Left hindlimb (tissue), 1 donor: ENCODE data around the gene UBALD2.
"Not testable (repeated sequence)": the region's sequence is repeated elsewhere in the genome, so short reads cannot be mapped to it uniquely, and the experiment has no call there.

ENCODE experiments used
- DNase-seq: peaks from one replicate; pipeline ENCODE4 v3.0.0-alpha.2; 2018

UBALD2 gene

DNA sequence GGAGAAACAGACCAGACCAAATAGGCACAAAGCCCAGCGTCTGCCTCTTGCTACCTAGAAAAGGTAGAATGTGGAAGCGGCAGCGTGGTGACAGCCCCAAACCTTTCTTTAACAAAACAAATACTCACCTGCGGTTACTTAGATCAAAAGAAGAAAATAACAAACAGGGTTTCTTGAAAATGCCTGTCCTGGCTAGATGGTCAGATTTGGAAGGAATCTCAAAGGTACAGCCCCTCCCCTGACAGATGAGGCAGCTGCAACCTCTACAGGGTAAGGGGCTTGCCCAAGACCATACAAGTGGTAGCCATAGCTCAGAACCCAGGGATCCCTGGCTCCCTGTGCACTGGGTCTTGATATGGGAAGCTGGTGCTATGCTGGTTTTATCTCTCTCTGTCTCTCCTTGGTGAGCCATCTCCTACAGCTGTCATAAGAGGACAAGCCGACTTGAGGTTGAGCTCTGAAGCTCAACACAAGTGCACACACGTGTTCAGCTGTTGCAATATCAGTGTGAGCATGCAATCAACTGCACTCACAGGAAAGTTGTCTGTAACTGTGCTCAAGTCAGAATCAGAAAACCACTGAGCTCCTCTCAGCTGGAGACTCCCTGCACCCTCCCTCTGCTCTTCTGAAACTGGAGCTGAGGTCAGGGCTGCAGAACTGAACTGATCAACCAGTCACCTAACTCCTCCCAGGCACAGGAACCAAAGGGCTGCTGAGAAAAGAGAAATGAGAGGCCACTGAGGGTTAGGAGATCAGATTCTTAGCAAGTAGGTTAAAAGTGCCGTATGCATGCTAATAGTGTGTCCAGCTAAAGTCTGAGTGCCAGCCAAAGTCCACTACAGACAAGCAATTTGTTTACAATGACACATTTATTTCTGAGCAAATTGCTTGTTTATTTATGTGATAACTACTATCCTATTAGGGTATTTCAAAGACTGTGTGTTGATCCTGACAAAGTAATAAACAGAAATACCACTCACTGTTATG is 18.8 kb upstream of the UBALD2 start:
- DNase-seq, result no peak

DNA sequence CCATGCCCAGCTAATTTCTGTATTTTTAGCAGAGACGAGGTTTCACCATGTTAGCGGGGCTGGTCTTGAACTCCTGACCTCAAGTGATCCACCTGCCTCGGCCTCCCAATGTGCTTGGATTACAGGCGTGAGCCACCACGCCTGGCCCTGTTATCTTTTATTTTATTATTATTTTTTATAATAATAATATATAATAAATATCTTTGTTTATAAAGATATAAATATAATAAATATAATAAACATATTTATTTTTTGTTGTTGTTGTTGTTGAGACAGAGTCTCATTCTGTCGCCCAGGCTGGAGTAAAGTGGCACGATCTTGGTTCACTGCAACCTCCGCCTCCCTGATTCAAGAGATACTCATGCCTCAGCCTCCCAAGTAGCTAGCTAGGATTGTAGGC is 17.8 kb upstream of the UBALD2 start:
- DNase-seq, result no peak

DNA sequence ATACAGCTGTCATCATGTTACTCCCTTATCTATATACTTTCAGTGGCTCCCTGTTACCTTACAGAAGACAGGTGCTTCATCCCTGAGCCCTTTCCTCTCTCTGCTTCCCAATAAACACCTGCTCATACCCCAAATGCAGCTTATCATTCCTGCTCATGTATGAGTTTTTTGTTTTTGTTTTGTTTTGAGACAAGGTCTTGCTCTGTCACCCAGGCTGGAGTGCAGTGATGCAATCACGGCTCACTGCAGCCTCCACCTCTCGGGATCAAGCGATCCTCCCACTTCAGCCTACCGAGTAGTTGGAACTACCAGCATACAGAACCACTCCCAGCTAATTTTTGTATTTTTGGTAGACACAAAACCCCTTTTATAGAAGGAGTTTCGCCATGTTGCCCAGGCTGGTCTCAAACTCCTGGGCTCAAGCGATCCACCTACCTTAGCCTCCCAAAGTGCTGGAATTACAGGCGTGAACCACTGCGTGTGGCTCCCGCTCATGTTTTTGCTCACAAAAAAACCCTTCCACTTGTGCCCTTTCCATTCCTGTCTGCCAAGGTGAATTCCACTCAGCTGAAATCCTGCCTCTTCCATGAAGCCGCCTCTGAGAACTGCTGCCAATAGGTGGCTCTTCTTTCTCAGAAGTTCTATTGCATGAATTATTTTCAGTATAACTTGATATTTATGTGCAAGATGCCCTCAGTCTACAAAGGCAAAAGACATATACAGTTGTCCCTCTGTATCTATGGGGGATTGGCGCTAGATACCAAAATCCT is 16.9 kb upstream of the UBALD2 start:
- no peak for DNase-seq

DNA sequence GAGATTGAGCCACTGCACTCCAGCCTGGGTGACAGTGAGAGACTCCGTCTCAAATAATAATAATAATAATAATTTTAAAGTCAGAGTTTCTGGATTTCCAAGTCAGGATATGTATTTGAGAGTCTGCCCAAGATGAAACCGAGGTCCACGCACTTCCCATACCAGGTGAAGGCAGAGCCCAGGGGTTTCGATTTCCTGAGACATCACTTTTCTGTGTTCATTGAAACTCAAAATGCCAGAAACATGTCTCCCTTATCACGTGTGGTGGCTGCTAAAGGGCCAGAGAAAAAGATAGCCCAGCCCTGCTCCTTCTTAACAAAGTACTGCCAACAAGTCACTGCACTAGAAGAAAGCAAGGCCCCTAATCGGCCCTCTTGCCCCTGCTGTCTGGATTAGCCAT is 15.0 kb upstream of the UBALD2 start:
- no peak for DNase-seq

DNA sequence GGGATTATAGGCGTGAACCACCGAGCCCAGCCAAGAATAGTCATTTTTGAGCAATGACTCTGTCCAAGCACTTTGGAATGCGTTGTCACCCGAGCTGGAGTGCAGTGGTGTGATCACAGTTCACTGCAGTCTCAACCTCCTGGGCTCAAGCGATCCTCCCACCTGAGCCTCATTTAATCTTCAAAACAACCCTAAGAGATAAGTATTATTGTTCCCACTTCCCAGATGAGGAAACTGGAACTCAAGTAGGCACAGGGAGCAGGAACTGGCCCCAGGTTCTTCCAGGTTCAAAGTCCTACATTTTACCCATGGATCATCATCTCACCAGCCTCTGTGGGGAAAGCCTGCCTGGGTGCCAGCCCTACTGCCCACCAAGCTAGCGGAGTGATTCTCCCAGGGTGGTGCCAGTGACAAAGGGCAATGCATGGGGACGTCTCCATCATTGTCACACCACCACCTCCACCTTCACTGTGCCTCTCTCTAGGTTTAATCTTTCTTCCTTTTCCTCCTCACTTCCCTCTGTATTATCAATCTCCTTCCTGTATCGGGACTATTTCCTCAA is 13.6 kb upstream of the UBALD2 start:
- DNase-seq, result no peak

DNA sequence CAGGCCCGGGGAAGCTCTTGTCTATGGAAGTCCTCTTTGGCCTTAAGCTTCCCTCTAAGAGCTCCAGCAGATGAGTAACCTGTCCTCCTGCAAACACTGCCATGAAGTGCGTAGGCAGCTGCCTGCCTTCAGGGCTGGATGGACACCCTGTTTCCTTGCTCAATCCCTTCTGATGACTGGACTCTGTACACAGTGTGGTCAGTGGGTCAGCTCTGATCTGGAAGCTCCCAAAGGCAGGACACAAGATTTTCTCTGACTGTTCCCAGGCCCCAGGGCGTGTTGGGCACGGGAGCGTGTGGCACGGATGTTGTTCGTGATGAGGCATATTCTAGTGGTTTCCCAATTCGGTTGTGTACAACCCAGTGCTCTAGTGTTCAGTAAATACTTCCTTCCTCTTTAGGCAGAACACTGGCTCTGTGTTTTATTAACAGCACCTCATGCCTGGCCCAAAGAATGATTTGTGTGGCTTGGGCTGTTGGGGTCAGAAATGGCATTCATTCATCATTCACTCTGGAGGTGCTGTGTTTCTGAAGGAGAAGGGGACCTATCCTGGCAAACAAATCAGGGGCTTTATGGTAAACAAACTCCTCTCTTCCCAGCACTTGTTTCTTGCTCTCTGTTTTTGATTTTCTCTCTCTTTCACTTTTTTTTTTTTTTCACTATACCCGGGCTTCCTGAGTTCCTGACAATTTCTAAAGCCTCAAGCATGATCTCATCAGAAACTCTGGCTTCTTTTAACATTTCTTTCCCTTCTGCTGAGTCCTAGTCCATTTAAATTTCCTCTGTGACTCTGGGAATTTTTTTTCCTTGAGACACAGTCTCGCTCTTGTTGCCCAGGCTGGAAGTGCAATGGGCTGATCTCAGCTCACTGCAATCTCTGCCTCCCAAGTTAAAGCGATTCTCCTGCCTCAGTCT is 12.9 kb upstream of the UBALD2 start:
- no peak for DNase-seq

DNA sequence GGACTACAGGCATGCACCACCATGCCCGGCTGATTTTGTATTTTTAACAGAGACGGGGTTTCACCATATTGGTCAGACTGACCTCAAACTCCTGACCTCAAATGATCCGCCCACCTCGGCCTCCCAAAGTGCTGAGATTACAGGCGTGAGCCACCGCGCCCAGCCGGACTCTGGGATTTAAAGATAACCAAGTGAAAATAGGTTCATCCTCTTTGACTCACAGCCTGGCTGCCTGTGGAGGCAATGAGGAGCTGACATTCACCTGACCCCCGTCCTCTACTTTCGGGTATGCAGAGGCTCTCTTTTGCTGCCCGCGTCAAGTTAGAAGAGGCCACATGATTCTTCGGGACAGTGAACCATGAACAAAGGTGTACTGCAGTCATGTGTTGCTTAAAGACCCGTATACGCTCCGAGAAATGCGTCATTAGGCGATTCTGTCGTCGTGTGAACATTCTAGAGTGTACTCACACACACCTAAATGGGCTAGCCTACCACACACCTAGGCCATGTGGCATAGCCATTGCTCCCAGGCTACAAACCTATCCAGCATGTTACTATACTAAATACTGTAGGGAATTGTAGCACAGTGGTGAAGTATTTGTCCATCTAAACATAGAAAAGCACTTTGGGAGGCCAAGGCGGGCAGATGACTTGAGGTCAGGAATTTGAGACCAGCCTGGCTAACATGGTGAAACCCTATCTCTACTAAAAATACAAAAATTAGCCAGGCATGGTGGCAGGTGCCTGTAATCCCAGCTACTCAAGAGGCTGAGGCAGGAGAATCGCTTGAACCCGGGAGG is 12.0 kb upstream of the UBALD2 start:
- DNase-seq, result not testable (repeated sequence)

DNA sequence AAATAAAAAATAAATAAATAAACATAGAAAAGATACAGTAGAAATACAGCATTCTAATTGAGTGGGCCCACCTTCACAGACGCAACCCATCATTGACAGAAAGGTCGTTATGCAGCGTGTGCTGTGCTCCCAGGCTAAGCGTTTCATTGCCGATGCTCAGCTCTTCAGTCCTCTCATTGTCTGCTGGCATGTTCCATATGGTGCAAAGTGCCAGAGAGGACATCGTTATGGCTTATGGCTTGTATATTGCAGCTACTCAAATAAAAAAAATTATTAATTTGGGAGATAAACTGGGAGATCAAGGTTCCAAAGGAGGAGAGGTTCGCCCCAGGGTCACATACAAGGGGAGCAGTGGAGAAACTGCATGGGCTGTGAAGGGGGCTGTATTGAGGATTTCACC is 11.3 kb upstream of the UBALD2 start:
- no peak for DNase-seq

DNA sequence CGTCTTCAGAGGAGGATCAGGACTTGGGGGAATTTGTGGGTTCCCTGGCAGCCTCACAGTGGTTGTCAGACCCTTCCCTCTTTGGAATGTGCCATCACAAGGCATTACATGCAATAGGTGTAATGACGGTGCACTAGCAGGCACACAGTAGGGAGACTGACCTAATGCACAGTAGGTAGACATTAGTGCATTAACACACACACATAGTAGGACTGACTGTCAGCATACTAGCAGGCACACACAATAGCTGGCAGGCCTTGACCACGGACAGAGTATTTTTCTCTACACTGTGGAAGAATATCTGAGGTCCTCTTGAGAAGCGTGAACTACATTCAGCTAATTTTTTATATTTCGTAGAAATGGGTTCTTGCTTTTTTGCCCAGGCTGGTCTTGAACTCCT is 10.9 kb upstream of the UBALD2 start:
- DNase-seq, result no peak

DNA sequence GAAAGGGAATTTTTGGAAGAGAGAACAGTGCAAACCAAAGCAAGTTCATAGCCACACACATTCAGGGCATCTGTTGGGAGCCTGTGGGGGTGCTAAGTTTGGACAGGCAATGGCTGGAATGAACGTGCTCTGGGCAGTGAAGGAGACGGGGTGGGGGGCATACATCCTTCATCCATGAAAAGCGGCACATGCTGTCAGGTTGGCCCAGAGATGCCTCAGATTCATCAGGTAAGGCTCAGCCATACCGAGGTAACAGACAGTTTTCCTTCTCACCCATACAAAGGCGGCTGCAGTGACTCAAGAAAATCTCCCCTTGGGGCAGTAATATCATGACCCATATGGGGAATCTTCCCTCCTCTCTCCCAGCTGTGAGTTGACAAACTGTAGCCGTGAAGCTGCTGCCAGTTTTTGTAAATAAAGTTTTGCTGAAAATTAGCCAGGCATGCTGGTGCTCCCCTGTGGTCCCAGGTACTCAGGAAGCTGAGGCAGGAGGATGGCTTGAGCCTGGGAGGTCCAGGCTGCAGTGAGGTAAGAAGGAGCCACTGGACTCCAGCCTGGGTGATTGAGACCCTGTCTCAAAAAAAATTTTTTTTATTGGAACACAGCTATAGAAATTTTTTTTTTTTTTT is 9.2 kb upstream of the UBALD2 start:
- no peak for DNase-seq

DNA sequence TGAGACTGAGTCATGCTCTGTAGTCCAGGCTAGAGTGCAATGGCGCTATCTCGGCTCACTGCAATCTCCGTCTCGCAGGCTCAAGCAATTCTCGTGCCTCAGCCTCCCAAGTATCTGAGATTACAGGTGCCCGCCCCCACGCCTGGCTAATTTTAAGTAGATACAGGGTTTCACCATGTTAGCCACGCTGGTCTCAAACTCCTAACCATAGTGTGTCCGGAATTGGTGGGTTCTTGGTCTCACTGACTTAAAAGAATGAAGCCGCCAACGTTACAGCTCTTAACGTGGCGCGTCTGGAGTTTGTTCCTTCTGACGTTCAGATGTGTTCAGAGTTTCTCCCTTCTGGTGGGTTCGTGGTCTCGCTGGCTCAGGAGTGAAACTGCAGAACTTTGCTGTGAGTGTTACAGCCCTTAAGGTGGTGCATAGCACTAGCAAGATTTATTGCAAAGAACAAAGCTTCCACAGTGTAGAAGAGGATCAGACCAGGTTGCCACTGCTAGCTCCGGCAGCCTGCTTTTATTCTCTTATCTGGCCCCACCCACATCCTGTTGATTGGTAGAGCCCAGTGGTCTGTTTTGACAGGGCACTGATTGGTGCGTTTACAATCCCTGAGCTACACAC is 8.6 kb upstream of the UBALD2 start:
- DNase-seq, result not testable (repeated sequence)

DNA sequence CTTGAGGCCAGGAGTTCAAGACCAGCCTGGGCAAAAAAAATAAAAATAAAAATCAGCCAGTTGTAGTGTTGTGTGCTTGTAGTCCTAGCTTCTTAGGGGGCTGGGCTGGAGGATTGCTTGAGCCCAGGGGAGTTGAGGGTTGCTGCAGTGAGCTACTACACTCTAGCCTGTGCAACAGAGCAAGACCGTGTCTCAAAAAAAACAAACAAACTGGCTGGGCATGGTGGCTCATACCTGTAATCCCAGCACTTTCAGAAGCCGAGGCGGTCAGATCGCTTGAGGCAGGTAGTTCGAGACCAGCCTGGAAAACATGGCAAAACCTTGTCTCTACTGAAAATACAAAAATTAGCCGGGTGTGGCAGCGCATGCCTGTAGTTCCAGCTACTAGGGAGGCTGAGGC is 4.9 kb upstream of the UBALD2 start:
- DNase-seq, result no peak

DNA sequence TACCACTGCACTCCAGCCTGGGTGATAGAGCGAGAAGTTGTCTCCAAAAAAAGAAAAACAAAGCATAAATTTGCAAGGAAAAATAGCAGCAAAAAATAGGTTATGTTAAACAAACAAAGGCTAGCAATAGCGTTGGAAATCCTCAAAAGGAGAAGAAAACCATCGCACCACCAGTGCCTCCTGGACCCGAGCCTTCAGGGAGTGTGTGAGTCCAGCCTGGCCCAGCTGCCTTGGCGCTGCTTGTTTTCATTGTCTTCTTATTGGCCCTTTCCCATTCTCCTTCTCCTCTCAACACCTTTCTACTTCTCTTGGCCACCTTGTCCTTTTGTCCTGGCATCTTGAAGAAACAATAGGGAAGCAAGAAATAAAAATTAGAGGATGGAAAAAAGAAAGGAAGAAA is 4.5 kb upstream of the UBALD2 start:
- no peak for DNase-seq

DNA sequence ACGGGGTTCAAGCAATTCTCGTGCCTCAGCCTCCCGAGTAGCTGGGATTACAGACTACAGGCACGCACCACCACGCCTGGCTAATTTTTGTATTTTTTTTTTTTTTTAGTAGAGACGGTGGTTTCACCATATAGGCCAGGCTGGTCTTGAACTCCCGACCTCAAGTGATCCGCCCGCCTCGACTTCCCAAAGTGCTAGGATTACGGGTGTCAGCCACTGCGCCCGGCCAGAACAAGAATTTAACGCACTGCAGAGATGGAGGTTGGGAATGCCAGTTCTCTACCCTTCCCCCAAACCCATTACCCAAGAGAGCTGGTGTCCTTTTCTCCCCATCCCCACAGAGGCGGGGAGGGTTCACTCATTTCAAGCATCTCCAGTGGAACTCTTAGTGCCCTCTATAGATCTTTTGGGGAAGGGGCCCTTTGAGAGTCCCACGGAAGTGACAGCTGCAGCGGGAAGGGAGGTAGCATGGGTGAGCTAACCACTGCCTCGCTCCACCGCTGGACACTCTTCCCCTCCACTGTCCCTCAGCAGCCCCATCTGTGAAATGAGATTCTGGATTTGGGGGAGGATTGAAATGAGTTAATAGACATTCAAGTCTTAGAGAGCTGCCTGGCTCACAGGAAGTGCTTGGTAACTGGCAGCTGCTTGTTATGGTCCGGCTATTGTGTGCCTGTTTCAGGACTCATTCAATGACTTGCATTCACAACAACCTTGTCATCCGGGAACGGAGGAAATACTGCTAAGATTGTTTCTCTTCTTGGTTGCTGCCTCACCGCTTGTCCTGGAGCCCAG is 3.5 kb upstream of the UBALD2 start:
- no peak for DNase-seq

DNA sequence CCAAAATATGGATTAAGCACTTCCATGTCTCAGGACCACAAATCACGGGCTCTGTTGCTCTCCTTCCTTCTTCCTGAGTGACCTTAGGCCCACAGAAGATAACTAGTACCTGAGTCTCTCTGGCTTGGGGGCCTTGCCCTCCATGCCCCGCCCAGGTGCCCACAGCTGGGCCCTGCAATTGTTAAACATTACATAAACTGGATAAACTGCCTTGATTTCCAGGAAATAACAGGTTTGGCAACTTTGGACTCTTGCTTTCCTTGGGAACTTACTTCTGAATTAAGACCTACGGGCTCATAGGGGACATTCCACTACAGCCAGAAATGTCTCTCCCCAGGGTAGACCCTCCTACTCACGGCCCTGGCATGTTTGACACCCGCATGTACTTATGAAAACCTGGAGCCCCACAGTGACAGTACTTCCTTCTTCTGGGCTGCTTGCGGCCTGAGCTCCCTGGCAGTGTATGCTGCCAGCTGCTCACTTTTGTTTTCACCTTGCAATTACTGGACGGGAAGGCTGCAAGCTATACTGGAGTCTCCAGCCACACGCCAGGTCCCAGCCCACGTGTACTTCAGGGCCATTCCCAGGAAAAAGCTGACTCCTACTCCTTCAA is 2.3 kb upstream of the UBALD2 start:
- DNase-seq, result no peak

DNA sequence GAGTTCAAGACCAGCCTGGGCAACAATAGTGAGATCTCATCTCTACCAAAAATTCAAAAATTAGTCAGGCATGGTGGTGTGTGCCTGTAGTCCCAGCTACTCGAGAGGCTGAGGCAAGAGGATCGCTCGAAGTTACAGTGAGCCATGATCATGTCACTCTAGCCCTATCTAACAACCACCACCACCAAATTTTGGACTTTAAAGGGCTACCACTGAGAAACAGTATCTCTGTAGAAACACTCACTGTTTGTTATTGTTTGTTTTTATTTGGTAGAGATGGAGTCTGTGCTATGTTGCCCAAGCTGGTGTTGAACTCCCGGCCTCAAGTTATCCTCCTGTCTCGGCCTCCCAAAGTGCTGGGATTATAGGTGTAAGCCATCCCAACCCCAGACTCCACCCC is 1.3 kb upstream of the UBALD2 start:
- DNase-seq, result no peak

DNA sequence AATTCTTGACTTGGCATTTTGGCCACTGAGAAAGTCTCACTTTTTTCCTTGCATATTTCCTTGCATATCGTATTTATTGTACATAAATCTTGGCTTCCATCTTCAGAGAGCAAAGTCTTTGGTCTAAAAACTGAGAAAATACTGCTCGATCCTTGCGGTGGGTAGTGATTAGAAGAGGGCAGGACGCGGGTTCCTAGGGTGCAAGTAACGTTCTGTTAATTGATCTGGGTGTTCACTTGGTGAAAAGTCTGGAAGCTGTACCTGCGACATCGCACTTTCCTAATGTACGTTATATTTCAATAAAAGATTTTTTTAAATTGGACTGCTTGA is 758 bp upstream of the UBALD2 start:
- no peak for DNase-seq

DNA sequence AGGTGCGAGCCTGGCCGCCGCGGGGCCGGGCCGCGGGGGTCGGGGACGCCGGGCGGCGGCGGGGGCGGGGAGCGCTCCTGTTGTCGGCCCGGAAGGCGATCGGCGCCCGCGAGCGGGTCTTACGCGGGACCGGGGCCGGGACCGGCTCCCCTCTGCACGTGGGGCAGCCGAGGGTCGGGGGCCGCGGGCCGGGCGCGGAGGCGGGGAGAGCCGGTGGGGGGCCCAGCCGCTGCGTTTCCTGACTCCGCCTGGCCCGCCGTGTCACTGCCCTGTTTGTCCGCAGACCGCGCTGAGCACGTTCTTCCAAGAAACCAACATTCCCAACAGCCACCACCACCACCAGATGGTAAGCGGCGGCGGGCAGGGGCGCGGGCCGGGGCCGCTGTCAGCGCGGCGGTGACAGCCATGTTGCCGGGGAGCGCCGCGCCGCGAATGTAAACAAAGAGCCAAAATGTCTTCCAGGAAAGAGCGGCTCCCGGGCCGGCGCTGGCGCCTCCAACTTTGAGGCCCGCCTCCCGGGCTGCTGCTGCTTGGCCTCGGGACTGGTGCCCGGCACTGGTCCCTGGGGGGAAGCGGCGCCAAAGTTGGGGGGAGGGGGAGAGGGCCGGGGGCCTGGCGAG is 586 bp downstream of the UBALD2 start:
- DNase-seq, result peak; percentile 77
